ENCODE data around the gene EIF3A.

Gene EIF3A

DNA sequence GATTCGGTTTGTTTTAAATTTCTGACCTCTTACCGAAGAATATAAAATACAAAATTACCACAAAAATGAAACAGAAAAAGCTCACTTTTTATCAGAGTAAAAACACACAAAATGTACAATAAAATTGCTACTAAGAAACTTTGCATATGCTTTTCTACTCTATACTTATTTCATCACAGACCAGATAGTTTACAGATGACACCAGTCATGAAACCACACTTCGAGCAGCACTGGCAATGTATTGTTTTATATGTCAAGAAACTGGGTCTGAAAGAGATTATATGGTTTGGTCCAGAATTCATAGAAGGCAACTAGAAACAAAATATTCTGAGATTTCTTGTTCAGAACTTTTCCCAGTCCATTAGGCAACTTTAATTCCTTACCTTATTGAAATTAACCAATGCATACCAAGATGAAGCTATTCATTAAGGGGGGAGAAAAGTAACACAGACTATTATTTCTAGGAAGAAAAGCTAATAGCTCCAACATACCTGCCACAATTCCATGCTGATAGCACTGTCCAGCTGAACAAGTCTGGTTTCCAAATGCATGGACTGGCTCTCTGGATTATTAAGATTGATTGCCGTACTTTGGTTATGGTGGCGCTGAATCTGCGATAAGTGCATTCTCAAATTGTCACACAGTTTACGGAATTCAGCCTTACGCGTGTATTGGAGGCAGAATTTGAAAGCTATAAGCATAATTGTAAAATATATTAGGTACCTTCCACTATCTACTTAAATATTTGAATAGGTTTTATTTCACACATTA lies 10.0 kb downstream of the EIF3A start:
- POLR2A ChIA-PET: no interaction called here
- no peaks in the 10 kb centered on the region for H3K9me3 ChIP-seq (ENCODE audit: control insufficient read depth, insufficient read depth, low read depth, low read length)
- H3K4me1 ChIP-seq (ENCODE audit: control insufficient read depth, insufficient read depth, low read length): peaks cover 4% of the 10 kb centered on the region; the same call in 1 of the 2 replicates
- H3K36me3 ChIP-seq (ENCODE audit: control insufficient read depth in 2 of 2, insufficient read depth in 1 of 2, low read length in 2 of 2): peaks cover 83 to 86% of the 10 kb centered on the region in 2 experiments
- no peak overlapping the region for H3K27ac ChIP-seq (ENCODE audit: extremely low read depth, low read depth, low read length)
- TF ChIP-seq ZNF488 (tag by site-specific recombination; IDR thresholded peaks at IDR 0.05) (no peak), ZNF610 (tag by site-specific recombination; IDR thresholded peaks at IDR 0.05; ENCODE audit: borderline replicate concordance) (no peak), GLIS1 (tag by site-specific recombination; IDR thresholded peaks at IDR 0.05) (no peak), HOXA7 (CRISPR knock-in tag; IDR thresholded peaks at IDR 0.05; ENCODE audit: borderline replicate concordance) (no peak), GLI2 (tag by site-specific recombination; IDR thresholded peaks at IDR 0.05; ENCODE audit: borderline replicate concordance, low read depth) (no peak), OSR2 (tag by site-specific recombination; IDR thresholded peaks at IDR 0.05) (no peak), PRDM4 (tag by site-specific recombination; IDR thresholded peaks at IDR 0.05) (no peak), IKZF3 (tag by site-specific recombination; IDR thresholded peaks at IDR 0.05) (no peak), ZNF433 (tag by site-specific recombination; IDR thresholded peaks at IDR 0.05; ENCODE audit: low read depth) (no peak), HOXD13 (CRISPR knock-in tag; IDR thresholded peaks at IDR 0.05; ENCODE audit: borderline replicate concordance) (no peak), MYNN (tag by site-specific recombination; IDR thresholded peaks at IDR 0.05; ENCODE audit: borderline replicate concordance) (no peak), ZNF423 (tag by site-specific recombination; IDR thresholded peaks at IDR 0.05) (no peak)
- CTCF ChIA-PET: no interaction called here
- no peak overlapping the region for H3K4me3 ChIP-seq (ENCODE audit: low read depth, low read length)

DNA sequence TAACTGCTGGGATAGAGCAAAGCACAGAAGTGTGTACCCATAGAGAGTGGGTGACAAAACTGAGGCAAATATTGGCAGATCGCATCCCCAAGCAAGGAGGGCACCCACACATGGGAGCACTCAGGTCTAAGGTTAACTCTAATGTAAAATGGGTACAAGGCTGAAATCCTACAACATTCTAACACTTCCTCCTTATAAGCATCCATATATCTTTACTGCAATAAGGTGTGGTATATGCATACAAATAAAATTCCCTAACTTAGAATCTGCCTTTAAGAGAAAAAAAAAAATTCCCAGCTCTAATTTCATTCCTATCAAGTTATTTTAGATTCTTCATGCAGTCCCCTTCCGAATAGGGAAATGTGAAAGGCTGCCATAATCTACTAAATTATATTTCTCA lies 18.7 kb downstream of the EIF3A start:
- no peak overlapping the region for H3K27ac ChIP-seq (ENCODE audit: extremely low read depth, low read depth, low read length)
- ChIA-PET POLR2A (interaction anchor here (0.8 kb wide), 1 partner anchor 11 kb away, joined by 7 read pairs; no protein-coding TSS in a partner anchor), CTCF (interaction anchor here (0.7 kb wide), 1 partner anchor 354 kb away, joined by 3 read pairs; no protein-coding TSS in a partner anchor)
- TF ChIP-seq ZNF266 (tag by site-specific recombination; IDR thresholded peaks at IDR 0.05; ENCODE audit: low read depth): no peak
- TF ChIP-seq ZNF10 (tag by site-specific recombination; IDR thresholded peaks at IDR 0.05): no peak
- TF ChIP-seq ZNF529 (tag by site-specific recombination; IDR thresholded peaks at IDR 0.05; ENCODE audit: insufficient replicate concordance): no peak
- TF ChIP-seq, protein P1, sequence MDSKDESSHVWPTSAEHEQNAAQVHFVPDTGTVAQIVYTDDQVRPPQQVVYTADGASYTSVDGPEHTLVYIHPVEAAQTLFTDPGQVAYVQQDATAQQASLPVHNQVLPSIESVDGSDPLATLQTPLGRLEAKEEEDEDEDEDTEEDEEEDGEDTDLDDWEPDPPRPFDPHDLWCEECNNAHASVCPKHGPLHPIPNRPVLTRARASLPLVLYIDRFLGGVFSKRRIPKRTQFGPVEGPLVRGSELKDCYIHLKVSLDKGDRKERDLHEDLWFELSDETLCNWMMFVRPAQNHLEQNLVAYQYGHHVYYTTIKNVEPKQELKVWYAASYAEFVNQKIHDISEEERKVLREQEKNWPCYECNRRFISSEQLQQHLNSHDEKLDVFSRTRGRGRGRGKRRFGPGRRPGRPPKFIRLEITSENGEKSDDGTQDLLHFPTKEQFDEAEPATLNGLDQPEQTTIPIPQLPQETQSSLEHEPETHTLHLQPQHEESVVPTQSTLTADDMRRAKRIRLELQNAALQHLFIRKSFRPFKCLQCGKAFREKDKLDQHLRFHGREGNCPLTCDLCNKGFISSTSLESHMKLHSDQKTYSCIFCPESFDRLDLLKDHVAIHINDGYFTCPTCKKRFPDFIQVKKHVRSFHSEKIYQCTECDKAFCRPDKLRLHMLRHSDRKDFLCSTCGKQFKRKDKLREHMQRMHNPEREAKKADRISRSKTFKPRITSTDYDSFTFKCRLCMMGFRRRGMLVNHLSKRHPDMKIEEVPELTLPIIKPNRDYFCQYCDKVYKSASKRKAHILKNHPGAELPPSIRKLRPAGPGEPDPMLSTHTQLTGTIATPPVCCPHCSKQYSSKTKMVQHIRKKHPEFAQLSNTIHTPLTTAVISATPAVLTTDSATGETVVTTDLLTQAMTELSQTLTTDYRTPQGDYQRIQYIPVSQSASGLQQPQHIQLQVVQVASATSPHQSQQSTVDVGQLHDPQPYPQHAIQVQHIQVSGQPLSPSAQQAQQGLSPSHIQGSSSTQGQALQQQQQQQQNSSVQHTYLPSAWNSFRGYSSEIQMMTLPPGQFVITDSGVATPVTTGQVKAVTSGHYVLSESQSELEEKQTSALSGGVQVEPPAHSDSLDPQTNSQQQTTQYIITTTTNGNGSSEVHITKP (tag by site-specific recombination; IDR thresholded peaks at IDR 0.05): no peak
- TF ChIP-seq KLF7 (tag by site-specific recombination; IDR thresholded peaks at IDR 0.05; ENCODE audit: borderline replicate concordance): no peak
- TF ChIP-seq ZNF514 (tag by site-specific recombination; IDR thresholded peaks at IDR 0.05): no peak
- no peak for TF ChIP-seq GLI4 (tag by site-specific recombination; IDR thresholded peaks at IDR 0.05)
- TF ChIP-seq TRIM28 (IDR thresholded peaks at IDR 0.05; ENCODE audit: borderline replicate concordance, low read length): no peak
- no peak for TF ChIP-seq ZNF239 (tag by site-specific recombination; IDR thresholded peaks at IDR 0.05)
- TF ChIP-seq ZNF391 (tag by site-specific recombination; IDR thresholded peaks at IDR 0.05; ENCODE audit: borderline replicate concordance, low read depth): no peak
- TF ChIP-seq ATF2 (tag by site-specific recombination; IDR thresholded peaks at IDR 0.05; ENCODE audit: low read depth): no peak
- TF ChIP-seq ZNF768 (tag by site-specific recombination; IDR thresholded peaks at IDR 0.05): no peak
- no peak for TF ChIP-seq ZNF785 (tag by site-specific recombination; IDR thresholded peaks at IDR 0.05)
- TF ChIP-seq ZNF138 (tag by site-specific recombination; IDR thresholded peaks at IDR 0.05; ENCODE audit: borderline replicate concordance): no peak
- no peaks in the 10 kb centered on the region for H3K4me1 ChIP-seq (ENCODE audit: control insufficient read depth, insufficient read depth, low read length)
- H3K4me3 ChIP-seq (ENCODE audit: low read depth, low read length): no peak overlapping the region
- H3K36me3 ChIP-seq (ENCODE audit: control insufficient read depth in 2 of 2, insufficient read depth in 1 of 2, low read length in 2 of 2): peaks cover 94 to 98% of the 10 kb centered on the region in 2 experiments
- H3K9me3 ChIP-seq (ENCODE audit: control insufficient read depth, insufficient read depth, low read depth, low read length): no peaks in the 10 kb centered on the region

Data from HEK293 (cell line).